DMS53 (cell line): ENCODE measurements around the gene PGLYRP4.
"Not testable (repeated sequence)": the region's sequence is repeated elsewhere in the genome, so short reads cannot be mapped to it uniquely, and the experiment has no call there.

Experiments used
- DNase-seq: peaks from one replicate; lab custom pipeline; 2025; lab: John Stamatoyannopoulos, UW

PGLYRP4 gene

GRCh38 chr1:153337980-153338853 lies 10.4 kb downstream of the PGLYRP4 start:
- DNase-seq, result no peak

DNA sequence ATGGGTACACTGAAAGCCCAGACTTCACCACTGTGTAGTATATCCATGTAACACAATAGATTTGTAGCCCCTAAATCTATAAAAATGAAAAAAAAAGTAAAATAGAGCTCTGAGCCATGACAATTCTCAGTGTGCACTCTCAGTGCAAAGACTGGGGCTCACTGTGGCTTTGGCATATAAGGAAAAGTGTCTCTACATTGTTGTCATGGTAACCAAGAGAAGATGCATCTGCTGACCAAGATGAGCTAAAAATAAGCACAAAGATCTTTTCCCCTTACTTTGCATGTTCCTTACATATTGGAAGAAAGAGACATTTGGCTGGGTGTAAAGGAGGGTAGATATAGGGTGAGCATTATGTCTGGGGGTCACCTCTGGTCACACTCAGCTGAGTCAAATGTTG lies 12.0 kb downstream of the PGLYRP4 start:
- DNase-seq, result no peak

DNA sequence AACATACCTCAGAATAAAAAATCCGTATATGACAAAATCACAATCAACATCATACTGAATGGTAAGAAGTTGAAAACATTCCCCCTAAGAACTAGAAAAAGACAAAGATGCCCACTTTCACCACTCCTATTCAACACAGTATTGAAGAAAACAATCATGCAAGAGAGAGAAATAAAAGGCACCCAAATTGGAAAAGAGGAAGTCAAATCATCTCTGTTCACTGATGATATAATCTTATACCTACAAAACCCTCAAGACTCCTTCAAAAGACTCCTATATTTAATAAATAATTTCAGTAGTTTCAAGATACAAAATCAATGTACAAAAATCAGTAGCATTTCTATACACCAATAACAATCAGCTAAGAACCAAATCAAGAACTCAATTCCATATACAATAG lies 14.7 kb downstream of the PGLYRP4 start:
- DNase-seq, result no peak

DNA sequence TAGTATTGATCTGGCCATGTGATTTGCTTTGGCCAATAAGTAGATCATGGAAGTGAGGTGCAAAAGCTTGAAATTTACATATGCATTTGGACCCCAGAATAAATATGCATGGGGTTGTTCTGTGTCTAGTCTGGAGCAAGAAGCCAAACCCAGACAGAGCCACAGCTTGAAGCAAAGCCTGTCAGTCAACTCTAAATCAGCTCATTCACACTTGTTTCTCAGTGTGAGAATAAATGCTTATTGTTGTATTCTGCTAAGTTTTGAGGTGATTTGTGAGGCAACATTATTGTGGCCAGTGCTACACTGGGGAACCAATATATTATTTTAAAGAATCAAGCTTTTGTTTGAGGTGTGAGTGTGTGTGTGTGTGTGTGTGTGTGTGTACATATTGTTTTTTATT lies 23.7 kb downstream of the PGLYRP4 start:
- DNase-seq, result no peak

DNA sequence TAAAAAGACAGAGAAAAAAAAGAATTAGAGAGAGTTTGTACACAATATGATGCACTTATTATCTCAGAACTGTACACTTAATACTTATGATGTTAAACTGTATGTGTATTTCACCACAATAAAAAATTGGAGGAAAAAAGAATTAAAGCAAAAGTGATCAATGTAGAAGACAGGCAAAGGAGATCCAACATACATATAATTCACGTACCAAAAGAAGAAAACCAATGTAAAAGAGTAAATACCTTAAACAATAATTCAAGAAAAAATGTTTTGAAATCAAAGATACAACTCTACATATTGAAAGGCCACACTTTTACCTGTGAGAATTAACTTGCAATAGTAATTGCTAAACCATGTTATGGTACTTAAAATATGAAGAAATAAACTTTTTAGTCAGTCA lies 26.1 kb downstream of the PGLYRP4 start:
- no peak for DNase-seq

- DNase-seq, result not testable (repeated sequence)
Observed at GRCh38 chr1:153318145-153318544, 30.5 kb downstream of the PGLYRP4 start.

- DNase-seq, result not testable (repeated sequence)
Observed at GRCh38 chr1:153316013-153316412, 32.6 kb downstream of the PGLYRP4 start.

DNA sequence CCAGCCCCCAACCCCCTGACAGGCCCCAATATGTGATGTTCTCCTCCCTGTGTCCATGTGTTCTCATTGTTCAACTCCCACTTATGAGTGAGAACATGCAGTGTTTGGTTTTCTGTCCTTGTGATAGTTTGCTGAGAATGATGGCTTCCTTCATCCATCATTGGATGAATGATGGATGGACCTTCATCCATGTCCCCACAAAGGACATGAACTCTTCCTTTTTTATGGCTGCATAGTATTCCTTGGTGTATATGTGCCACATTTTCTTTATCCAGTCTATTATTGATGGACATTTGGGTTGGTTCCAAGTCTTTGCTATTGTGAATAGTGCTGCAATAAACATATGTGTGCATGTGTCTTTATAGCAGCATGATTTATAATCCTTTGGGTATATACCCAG lies 34.3 kb downstream of the PGLYRP4 start:
- DNase-seq, result not testable (repeated sequence)

- DNase-seq, result no peak
Observed at GRCh38 chr1:153313288-153313687, 35.4 kb downstream of the PGLYRP4 start.

GRCh38 chr1:153312570-153313186 lies 36.0 kb downstream of the PGLYRP4 start, which contains the start of gene PGLYRP3:
PGLYRP3 (minus strand) TSS chr1:153312952; CDS start chr1:153310665, 2,287 bp downstream.
- DNase-seq, result no peak

DNA sequence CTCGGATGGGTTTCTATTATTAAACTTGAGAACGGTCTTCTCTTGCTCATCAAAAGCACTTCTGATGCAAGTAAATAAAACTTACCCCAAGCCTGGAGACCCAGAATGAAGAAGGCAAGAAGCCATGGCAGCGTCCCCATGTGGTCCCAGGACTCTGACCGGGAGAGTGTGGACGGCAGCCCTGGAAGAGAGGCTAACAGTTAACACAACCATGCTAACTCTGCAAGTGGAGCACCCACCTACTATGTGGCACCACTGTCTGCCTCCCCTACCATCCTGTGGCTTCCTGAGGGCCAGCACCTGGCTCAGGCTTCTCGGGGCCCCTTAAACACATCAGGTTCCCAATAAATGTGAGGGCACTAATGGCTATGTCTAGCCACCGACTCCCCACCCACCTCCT lies 38.1 kb downstream of the PGLYRP4 start:
- DNase-seq, result no peak

- DNase-seq, result no peak
Observed at GRCh38 chr1:153309441-153309840, 39.2 kb downstream of the PGLYRP4 start.

DNA sequence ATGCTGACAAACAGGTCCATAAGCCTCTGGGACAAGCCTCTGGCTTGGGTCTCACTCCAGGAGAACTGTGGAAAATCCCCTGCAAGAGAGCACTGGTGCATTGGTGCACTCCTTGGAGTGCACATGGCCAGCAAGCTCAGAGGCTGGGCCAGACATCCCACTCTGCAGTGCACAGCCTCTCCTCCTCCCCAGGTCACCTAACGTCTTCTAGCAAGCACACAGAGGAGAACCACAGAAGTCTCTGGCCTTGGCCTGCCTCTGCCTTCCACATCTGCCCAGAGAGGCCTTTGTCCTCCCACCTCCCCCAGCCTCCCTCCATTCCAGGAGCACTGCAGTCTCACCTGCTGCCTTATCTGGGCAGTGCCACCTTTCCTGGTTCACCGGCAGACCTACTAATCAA lies 40.1 kb downstream of the PGLYRP4 start:
- no peak for DNase-seq

DNA sequence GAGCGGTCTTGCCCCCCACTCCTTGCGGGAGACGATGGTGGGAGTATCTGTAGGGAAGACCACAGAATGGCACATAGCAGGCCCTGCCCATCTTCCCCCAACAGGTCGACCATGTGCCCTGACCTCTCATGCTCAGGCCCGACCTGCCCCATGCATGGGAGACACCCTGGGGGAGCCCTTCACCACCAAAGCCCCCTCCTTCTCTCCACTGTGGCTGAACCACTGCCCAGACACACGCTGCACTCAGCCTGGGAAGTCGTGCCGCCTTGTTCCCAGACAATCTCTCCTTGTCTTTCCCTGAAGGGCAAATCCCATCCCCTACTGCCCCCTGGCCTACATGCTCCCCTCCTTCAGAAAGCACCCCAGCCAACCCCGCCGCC lies 41.4 kb downstream of the PGLYRP4 start:
- no peak for DNase-seq

DNA sequence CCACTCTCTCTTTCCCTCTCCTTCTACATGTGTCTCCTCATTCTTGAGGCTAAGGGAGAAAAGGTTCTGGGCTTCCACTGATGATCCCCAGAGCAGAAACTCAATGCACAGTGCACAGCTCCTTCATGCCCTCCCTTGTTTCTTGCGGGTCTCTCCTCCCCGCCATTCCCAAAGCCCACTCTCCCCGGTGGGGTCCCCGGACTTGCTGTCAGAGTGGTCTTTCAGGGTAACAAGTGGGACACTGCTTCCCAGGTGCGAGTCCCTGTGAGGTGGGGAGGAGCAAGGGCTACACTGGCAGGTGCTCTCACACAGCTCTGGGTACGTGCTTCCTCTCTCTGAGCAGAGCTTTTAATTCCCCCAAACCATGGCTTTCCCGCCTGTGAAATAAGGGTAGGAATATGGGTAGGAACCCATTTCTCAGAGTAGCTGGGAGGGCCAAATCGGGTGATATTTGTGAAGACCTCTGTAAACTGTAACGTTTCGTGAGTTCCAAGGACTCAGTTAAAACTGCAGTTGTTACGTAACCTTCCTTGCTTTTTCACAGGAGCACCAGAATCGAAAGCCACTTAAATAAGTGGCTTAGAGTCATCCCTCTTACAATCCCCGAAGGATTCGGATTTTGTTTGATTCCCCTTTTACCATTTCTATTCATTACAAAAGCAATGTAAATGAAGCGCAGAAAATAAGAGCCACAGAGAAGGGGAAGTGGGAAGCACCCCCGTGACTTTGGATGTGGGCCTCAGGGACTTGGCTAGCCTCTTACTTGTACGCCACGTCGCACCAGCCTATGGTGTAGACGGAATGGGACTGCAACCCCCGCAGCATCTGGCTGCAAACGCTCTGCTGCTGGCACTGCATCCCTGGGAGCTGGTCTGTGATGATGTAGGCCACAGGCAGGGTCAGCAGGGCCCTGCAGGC lies 42.1 kb downstream of the PGLYRP4 start:
- DNase-seq, result no peak

DNA sequence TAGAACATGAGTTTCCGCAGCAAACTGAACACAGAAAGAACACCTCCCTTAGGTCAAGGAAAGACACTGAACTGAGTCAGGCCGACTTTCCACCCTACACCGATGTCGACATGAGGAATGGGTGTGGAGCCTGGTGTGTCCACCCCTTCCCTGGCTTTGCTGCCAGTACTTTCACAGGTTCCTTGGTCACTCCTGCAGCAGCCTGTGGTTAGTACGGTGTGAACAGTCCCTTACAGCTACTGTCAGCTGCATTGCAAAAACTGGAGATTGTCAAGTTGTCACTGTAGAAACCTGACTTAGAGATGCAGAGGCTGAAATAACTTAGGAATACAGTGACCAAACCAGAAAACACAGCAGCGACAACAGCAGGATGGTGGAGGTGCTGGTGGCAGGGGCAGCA lies 43.0 kb downstream of the PGLYRP4 start:
- DNase-seq, result no peak

DNA sequence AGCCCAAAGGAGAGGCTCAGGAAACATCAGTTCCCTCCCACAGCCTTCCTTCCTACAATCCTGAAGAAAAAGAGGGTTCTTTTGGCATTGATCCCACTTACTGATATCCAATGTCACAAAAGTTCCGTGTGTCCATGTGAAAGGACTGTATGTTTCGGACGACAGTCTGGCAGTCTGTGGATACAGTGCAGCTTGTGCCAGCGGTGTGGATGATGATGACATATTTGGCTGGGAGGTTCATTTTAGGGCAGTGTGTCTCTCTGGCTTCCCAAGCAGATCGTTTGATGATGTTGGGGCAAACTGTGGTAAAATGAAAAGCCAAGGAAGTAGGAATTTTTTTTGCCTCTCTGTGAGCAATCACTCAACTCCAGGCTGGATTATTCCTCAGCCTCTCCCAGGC lies 46.3 kb downstream of the PGLYRP4 start:
- no peak for DNase-seq

GRCh38 chr1:153293851-153294250 lies 54.8 kb downstream of the PGLYRP4 start:
- no peak for DNase-seq

- no peak for DNase-seq
Observed at GRCh38 chr1:153293480-153293775, 55.2 kb downstream of the PGLYRP4 start.

DNA sequence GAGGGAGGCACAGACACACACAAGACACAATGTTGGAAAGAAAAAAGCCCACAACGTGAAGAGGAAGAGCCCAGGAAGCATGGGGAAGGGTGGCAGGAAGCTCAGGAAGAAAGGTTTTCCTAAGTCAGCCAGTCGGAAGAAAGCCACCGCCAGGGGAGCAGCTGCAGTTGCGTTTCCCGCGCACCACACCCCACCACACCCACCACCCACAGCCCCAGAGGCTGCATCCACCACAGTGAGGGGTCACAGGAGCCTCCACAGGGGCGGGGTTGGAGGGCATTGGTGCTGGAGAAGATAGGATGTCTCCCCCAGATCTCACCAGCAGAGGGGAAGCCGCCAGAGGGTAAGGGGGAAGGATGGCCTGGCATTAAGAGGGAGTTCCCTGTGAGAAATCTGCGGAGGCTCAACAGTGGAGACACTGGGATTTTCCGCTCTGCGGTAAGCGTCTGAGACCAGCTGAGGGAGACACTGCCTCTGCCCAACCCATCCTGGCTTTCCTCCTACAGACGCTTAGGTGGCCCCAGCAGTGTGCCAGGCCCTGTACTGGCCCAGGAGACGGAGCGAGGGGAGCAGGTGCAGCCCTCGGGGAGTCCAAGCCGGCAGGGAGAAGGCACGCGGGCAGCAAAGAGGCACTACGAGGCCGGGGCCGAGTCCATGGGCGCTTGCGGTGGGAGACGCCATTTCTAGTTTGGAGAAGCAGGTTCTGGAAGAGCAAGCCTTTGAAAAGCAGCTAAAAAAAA lies 55.7 kb downstream of the PGLYRP4 start:
- DNase-seq, result no peak

GRCh38 chr1:153292185-153292584 lies 56.5 kb downstream of the PGLYRP4 start:
- no peak for DNase-seq

DNA sequence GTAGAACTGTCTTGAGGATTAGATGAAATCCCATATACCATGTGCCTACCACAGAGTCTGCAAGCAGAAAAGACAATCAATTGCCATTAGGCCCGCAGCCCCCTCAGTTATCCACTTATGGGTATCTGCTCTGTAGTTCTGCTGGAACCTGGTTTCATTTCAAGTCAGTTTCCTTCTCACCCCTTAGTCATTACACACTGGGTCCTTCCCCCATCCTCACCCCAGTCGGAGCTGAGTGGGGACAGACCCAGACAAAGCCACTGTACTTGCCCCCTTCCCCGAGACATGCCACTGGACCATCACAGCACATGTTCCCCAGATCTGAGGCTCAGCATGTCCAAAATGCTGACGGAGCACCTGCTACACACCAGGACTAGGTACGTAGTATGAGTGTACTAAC lies 57.1 kb downstream of the PGLYRP4 start:
- no peak for DNase-seq
